ENCODE data around the gene GSTM4. TPM values are rescaled to one million over a fixed set of nuclear protein-coding genes. Genes with fewer than 3 reads are reported as not detected.

GSTM4 gene
- total and polyA plus RNA-seq, 9 of the 15 experiments (the other 6 are each of a cell fraction or from before 2014, with no cell fraction given): 18.8 to 53.4 (median 38.8) TPM

- TF ChIP-seq ATF4 (CRISPR knock-in tag; IDR thresholded peaks at IDR 0.05): no peak
- no peak for TF ChIP-seq ZNF431 (CRISPR knock-in tag; IDR thresholded peaks at IDR 0.05)
- TF ChIP-seq SAFB2 (IDR thresholded peaks at IDR 0.05; ENCODE audit: borderline replicate concordance, low read depth, low read length, severe bottlenecking): no peak
- no peak for TF ChIP-seq SMAD4 (CRISPR knock-in tag; conservative IDR thresholded peaks at IDR 0.05)
- TF ChIP-seq RBFOX2 (IDR thresholded peaks at IDR 0.05; ENCODE audit: low read depth, low read length): no peak
- no peak for TF ChIP-seq ZFP36 (IDR thresholded peaks at IDR 0.05; ENCODE audit: low read depth, low read length, partially characterized antibody)
- no peak for TF ChIP-seq ZNF121 (CRISPR knock-in tag; conservative IDR thresholded peaks at IDR 0.05)
- TF ChIP-seq TRIM24 (IDR thresholded peaks at IDR 0.05): no peak
Observed at GRCh38 chr1:109610609-109611307, 45.1 kb upstream of the GSTM4 start (continued).

GRCh38 chr1:109611308-109611990 is 44.5 kb upstream of the GSTM4 start:
- TF ChIP-seq ZNF764 (CRISPR knock-in tag; IDR thresholded peaks at IDR 0.05; ENCODE audit: low read depth): no peak
- ATAC-seq: no peak
- no peak overlapping the region for H3K27ac ChIP-seq (ENCODE audit: extremely low read depth, low read depth, low read length)
- FAIRE-seq: no peak
- 24% methylated on average over 13 of the region's 13 CpGs for WGBS (ENCODE audit: insufficient coverage, low coverage, missing lambda C conversion rate)
- H3K4me2 ChIP-seq (ENCODE audit: insufficient read depth, low read length): no peak overlapping the region
- no peaks in the 10 kb centered on the region for H3K79me2 ChIP-seq (ENCODE audit: control insufficient read depth, insufficient read depth, low read length)
- no peaks in the 10 kb centered on the region for H3K9me1 ChIP-seq (ENCODE audit: control insufficient read depth, insufficient read depth, low read length)
- no peaks in the 10 kb centered on the region for H4K20me1 ChIP-seq (replicated peaks; ENCODE audit: control insufficient read depth, insufficient read depth, low read length)
- CTCF ChIA-PET (ENCODE audit: low intra/inter-chr PET ratio): no interaction called here
- H3K4me1 ChIP-seq (replicated peaks in 1 of 2; ENCODE audit: control insufficient read depth in 2 of 2, insufficient read depth in 2 of 2, low read length in 2 of 2): no peaks in the 10 kb centered on the region
- peaks cover 31 to 32% of the 10 kb centered on the region in 2 experiments; a peak in 4 of 5 replicates for H3K27me3 ChIP-seq (ENCODE audit: control insufficient read depth in 2 of 2, insufficient read depth in 2 of 2, low read length in 2 of 2)
- intact Hi-C loops (cut with micrococcal nuclease): no loop called here
- no peak overlapping the region for H3K9ac ChIP-seq (ENCODE audit: insufficient read depth in 1 of 2, low read depth in 2 of 2, low read length in 2 of 2)
- no peaks in the 10 kb centered on the region for H3K36me3 ChIP-seq (ENCODE audit: control insufficient read depth, insufficient read depth, low read length)
- no TSS peak for BruUV-seq (replicated peaks)
- in situ Hi-C loops (cut with MboI): no loop called here
- no peak overlapping the region for H2AFZ ChIP-seq (ENCODE audit: low read depth, low read length)
- POLR2A ChIA-PET: interaction anchor here (0.6 to 4.8 kb wide), 5 partner anchors 10 to 233 kb away, joined by 3 to 40 read pairs (median 4); partner anchors contain the start of gene GNAI3
- H3K4me3 ChIP-seq: no peak overlapping the region
- no peak for DNase-seq (ENCODE audit: extremely low read depth in 1 of 4, low spot score in 3 of 4)
- H3K9me3 ChIP-seq (replicated peaks; ENCODE audit: control insufficient read depth, insufficient read depth, low read depth, low read length): no peaks in the 10 kb centered on the region

All from K562 (cell line).